K562 (cell line): Measurements from ENCODE around the gene SURF4. TPM values are rescaled to one million over a fixed set of nuclear protein-coding genes. Genes with fewer than 3 reads are reported as not detected.
A peak's percentile ranks its signal among the peaks of the same experiment; 100 is the strongest.
"Not testable (repeated sequence)": the region's sequence is repeated elsewhere in the genome, so short reads cannot be mapped to it uniquely, and the experiment has no call there.

Experiments
- ATAC-seq: fragments of 200-7000 bp; cut with Tn5 transposase; 3 replicates; pipeline ENCODE4 v1.9.1; 2020; ENCODE audit warnings: moderate library complexity
- BruUV-seq: library from RNA; stranded (reverse); fragments of 400-500 nt; replicated peaks from 2 replicates; lab custom pipeline; 2021; lab: Mats Ljungman, UMichigan
- CTCF ChIA-PET: fragments of 300-600 bp; formaldehyde crosslinking; extraction: SDS; loops from one replicate; lab custom pipeline; 2021; ENCODE audit warnings: low intra/inter-chr PET ratio; lab: Yijun Ruan, JAX
- POLR2A ChIA-PET: fragments of 300-600, 350-650 bp; sonication (Branson Sonifier 250); formaldehyde crosslinking; extraction: SDS; loops from one replicate; lab custom pipeline; 2021; ENCODE audit warnings: antibody characterized with exemption, inconsistent platforms; lab: Yijun Ruan, JAX
- DNase-seq, 4 experiments: peaks; one replicate each; pipeline versions ENCODE4 v3.0.0 to v3.0.0-alpha.2; 2011 to 2018; ENCODE audit warnings: low spot score in 3 of 4, mixed read lengths in 3 of 4; ENCODE audit errors: extremely low read depth in 1 of 4
- FAIRE-seq: peaks from 2 replicates; lab custom pipeline; 2011; peaks lifted over from hg19 to GRCh38; lab: Jason Lieb, UNC
- H2AFZ ChIP-seq: 2 replicates; pipeline ENCODE4 v1.6.0; 2011; ENCODE audit warnings: low read depth, low read length, control low read depth, inconsistent platforms
- H3K27ac ChIP-seq: fragments of 200-600 bp; 3 replicates; pipeline ENCODE4 v1.8.0; 2011; ENCODE audit warnings: low read depth, mild to moderate bottlenecking, control low read depth, inconsistent platforms, low read length, moderate library complexity, mixed read lengths; ENCODE audit errors: extremely low read depth
- H3K27me3 ChIP-seq, 2 experiments: fragments of 300-600 bp in 1 of 2; 2 replicates in 1 of 2; 3 replicates in 1 of 2; pipeline versions ENCODE4 v1.6.0 to v1.8.0; 2011; ENCODE audit warnings: inconsistent platforms in 2 of 2, low read length in 2 of 2, mild to moderate bottlenecking in 1 of 2, mixed read lengths in 1 of 2, moderate library complexity in 1 of 2; ENCODE audit not compliant: control insufficient read depth in 2 of 2, insufficient read depth in 2 of 2
- H3K36me3 ChIP-seq: fragments of 300-600 bp; 3 replicates; pipeline ENCODE4 v1.8.0; 2011; ENCODE audit warnings: mild to moderate bottlenecking, low read length, inconsistent platforms; ENCODE audit not compliant: control insufficient read depth, insufficient read depth
- H3K4me1 ChIP-seq, 2 experiments: fragments of 200-600 bp in 1 of 2; replicated peaks in 1 of 2; 2 replicates in 1 of 2; 3 replicates in 1 of 2; pipeline versions ENCODE4 v1.5.1 to v1.8.0; 2011; ENCODE audit warnings: inconsistent platforms in 2 of 2, low read length in 2 of 2, mild to moderate bottlenecking in 1 of 2, mixed read lengths in 1 of 2, moderate library complexity in 1 of 2; ENCODE audit not compliant: control insufficient read depth in 2 of 2, insufficient read depth in 2 of 2
- H3K4me2 ChIP-seq: 2 replicates; pipeline ENCODE4 v1.6.1; 2011; ENCODE audit warnings: low read length, control low read depth, inconsistent platforms, mixed read lengths; ENCODE audit not compliant: insufficient read depth
- H3K4me3 ChIP-seq: fragments of 200-600 bp; sonication (generic), shearing (Covaris generic); 2 replicates; pipeline ENCODE4 v1.5.1; 2016; ENCODE audit warnings: control low read depth, inconsistent platforms
- H3K79me2 ChIP-seq: fragments of 200-600 bp; 3 replicates; pipeline ENCODE4 v1.8.0; 2011; ENCODE audit warnings: low read length, inconsistent platforms; ENCODE audit not compliant: control insufficient read depth, insufficient read depth
- H3K9ac ChIP-seq, 2 experiments: 2 replicates each; pipeline versions ENCODE4 v1.6.0 to v1.6.1; 2011; ENCODE audit warnings: low read depth in 2 of 2, low read length in 2 of 2, control low read depth in 1 of 2, inconsistent platforms in 1 of 2, mild to moderate bottlenecking in 1 of 2, mixed read lengths in 1 of 2; ENCODE audit not compliant: insufficient read depth in 1 of 2
- H3K9me1 ChIP-seq: one replicate; pipeline ENCODE4 v1.6.0; 2011; ENCODE audit warnings: inconsistent platforms, mild to moderate bottlenecking, low read length, moderate library complexity; ENCODE audit not compliant: control insufficient read depth, insufficient read depth
- H3K9me3 ChIP-seq: replicated peaks from 2 replicates; pipeline ENCODE4 v1.5.1; 2011; ENCODE audit warnings: low read depth, low read length, inconsistent platforms; ENCODE audit not compliant: control insufficient read depth, insufficient read depth
- H4K20me1 ChIP-seq: replicated peaks from 2 replicates; pipeline ENCODE4 v1.6.1; 2011; ENCODE audit warnings: low read length, inconsistent platforms, mixed read lengths; ENCODE audit not compliant: control insufficient read depth, insufficient read depth
- ADNP ChIP-seq: fragments of 200-800 bp; sonication (Bioruptor generic); IDR thresholded peaks from 2 replicates; pipeline ENCODE4 v1.6.1; 2016; ENCODE audit warnings: missing genetic modification characterization, missing compliant biosample characterization
- BCOR ChIP-seq: fragments of 450-650 bp; IDR thresholded peaks from 2 replicates; pipeline ENCODE4 v1.6.1; 2016
- WGBS: fragments of 100-300 bp; shearing (Covaris generic); methylation state at CpG from one replicate; pipeline ENCODE4 v1.1.6; 2016; ENCODE audit warnings: low coverage, mixed read lengths; ENCODE audit not compliant: insufficient coverage; ENCODE audit errors: missing lambda C conversion rate; 5-methylcytosine and 5-hydroxymethylcytosine counted together
- in situ Hi-C: fragments of 300-500 bp; cut with MboI; formaldehyde crosslinking; loops from 4 replicates; pipeline ENCODE4 v1.15.0; 2018; ENCODE audit warnings: inconsistent platforms, mixed read lengths
- intact Hi-C: fragments of 100-400 bp; cut with micrococcal nuclease; formaldehyde crosslinking; loops from 2 replicates; pipeline ENCODE4 v1.14.2; 2022
- polyA plus RNA-seq, 8 experiments: library from polyadenylated mRNA; depleted of rRNA in 4 of 8; stranded (reverse) in 5 of 8; unstranded in 3 of 8; fragments of >200 nt; fragmentation: Nextera tagmentation in 2 of 8; fragmentation: Illumina TruSeq in 1 of 8; extraction: Ambion mirVana in 2 of 8; extraction: Trizol in 1 of 8; gene quantifications; 2 replicates each; pipeline versions ENCODE4 v1.2.1 to v1.2.3, GENCODE V29; 2011 to 2014; ENCODE audit warnings: inconsistent platforms in 1 of 8, missing spikeins in 1 of 8
- total RNA-seq, 7 experiments: library from RNA; depleted of rRNA in 6 of 7; stranded (reverse); fragments of >200 nt in 6 of 7; fragmentation: Illumina TruSeq in 2 of 7; extraction: Trizol in 2 of 7; gene quantifications; 2 replicates each; pipeline versions ENCODE4 v1.2.1 to v1.2.3, GENCODE V29; 2011 to 2021; ENCODE audit warnings: low replicate concordance in 1 of 7
- TF ChIP-seq, protein P1 (sequence below): sonication (generic); formaldehyde crosslinking; IDR thresholded peaks from 2 replicates; pipeline ENCODE4 v1.8.1; 2023; ENCODE audit warnings: mild to moderate bottlenecking, missing genetic modification reagents

Gene SURF4
- total and polyA plus RNA-seq, 9 of the 15 experiments (the other 6 are each of a cell fraction or from before 2014, with no cell fraction given), result 8.4 to 176 (median 130) TPM

DNA sequence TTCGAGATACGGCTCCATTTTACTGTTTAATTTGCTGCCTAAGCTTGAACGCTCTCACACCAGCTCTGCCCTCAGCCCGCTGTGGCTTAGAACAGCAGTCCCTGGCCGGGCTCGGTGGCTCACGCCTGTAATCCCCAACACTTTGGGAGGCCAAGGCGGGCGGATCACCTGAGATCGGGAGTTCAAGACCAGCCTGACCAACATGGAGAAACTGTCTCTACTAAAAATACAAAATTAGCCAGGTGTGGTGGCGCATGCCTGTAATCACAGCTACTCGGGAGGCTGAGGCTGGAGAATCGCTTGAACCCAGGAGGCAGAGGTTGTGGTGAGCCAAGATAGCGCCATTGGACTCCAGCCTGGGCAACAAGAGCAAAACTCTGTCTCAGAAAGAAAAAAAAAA is 1.4 kb upstream of the SURF4 start:
- DNase-seq, intact Hi-C loops, H3K4me3 ChIP-seq, FAIRE-seq, H3K9ac ChIP-seq, H3K4me2 ChIP-seq, ATAC-seq, in situ Hi-C loops: not testable (repeated sequence)
- H3K4me1 ChIP-seq, result peaks cover 26 to 37% of the 10 kb centered on the region in 2 experiments; a peak in 4 of 5 replicates
- peaks cover 44% of the 10 kb centered on the region for H3K79me2 ChIP-seq
- WGBS, result 66% methylated on average over 14 of the region's 14 CpGs
- TF ChIP-seq BCOR (peak; percentile 54), ADNP (tag) (peak; percentile 16; the same call in 1 of the 2 replicates)
- TF ChIP-seq, protein P1, sequence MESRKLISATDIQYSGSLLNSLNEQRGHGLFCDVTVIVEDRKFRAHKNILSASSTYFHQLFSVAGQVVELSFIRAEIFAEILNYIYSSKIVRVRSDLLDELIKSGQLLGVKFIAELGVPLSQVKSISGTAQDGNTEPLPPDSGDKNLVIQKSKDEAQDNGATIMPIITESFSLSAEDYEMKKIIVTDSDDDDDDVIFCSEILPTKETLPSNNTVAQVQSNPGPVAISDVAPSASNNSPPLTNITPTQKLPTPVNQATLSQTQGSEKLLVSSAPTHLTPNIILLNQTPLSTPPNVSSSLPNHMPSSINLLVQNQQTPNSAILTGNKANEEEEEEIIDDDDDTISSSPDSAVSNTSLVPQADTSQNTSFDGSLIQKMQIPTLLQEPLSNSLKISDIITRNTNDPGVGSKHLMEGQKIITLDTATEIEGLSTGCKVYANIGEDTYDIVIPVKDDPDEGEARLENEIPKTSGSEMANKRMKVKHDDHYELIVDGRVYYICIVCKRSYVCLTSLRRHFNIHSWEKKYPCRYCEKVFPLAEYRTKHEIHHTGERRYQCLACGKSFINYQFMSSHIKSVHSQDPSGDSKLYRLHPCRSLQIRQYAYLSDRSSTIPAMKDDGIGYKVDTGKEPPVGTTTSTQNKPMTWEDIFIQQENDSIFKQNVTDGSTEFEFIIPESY (CRISPR knock-in tag), result peak; percentile 93
- TF ChIP-seq, all 486 proteins: peak for 3; not testable (repeated sequence) for 483
- H3K36me3 ChIP-seq, result peaks cover 18% of the 10 kb centered on the region
- POLR2A ChIA-PET, result interaction anchor here (0.6 to 8.3 kb wide), 11 partner anchors 9 to 83 kb away, joined by 3 to 81 read pairs (median 6); partner anchors contain the start of genes MED22 and RPL7A
- H4K20me1 ChIP-seq, result peaks cover 14% of the 10 kb centered on the region
- not testable (repeated sequence) for BruUV-seq, H2AFZ ChIP-seq, H3K9me3 ChIP-seq, H3K27ac ChIP-seq, H3K27me3 ChIP-seq, H3K9me1 ChIP-seq
- CTCF ChIA-PET, result interaction anchor here (0.7 kb wide), 1 partner anchor 109 kb away, joined by 3 read pairs; no protein-coding TSS in a partner anchor
